HG03039 (cell line): ENCODE measurements around the gene PTGER3.
"Not testable (repeated sequence)": the region's sequence is repeated elsewhere in the genome, so short reads cannot be mapped to it uniquely, and the experiment has no call there.

Experiments used
- ATAC-seq: cut with Tn5 transposase; IDR thresholded peaks from one replicate; pipeline ENCODE4 v1.9.1; 2021; ENCODE audit warnings: mild to moderate bottlenecking, moderate library complexity; ENCODE audit not compliant: unreplicated experiment

Gene PTGER3

DNA sequence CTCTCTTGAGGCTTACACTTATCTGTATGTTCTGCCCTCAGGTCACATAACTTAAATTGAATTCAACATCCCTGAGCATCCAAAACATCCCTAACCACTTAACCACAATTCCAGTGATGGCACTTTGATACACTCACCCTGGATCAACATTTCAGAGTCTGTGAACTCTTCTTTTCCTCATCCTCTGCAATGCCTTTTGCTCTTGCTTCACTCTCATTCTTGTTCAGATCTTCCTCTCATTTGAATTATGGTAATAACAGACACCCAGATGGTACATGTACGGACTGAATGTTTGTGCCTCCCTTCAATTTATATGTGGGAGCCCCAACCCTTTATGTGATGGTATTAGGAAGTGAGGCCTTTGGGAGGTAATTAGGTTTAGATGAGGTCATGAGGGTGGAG is 33.4 kb downstream of the PTGER3 start:
- no peak for ATAC-seq

DNA sequence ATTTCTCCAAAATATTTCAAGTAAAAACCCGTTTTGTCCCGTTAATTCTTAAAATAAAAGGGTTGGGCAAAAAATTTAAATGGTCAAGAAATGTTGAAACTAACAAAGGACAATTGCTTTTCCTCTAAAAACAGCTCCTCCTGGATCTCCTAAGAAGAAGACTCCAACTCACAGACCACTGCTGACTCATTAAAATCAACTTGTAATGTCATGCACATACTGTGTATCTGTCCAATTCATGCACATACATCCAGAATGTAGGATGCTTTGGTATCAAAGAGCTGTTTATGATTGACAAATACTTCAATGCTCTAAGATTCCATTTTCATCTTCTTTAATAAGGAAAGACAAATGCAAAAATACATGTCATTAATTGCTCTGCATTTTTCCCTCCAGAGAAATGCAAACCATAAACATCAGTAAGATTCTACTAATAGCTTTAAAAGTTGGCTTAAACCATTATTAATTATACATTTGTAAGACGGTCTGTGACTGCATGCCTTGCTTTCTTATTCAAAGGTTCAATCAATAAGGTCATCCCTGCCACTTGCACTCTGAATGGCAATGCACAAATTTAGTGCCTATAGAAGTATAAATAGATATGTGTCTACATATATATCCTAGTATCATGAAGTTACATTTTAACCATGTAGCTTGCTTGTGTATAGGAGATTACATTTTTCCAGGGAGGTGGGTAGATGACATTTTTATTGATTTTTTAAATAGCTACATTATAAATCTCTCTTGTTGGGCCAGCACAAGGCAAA is 44.7 kb downstream of the PTGER3 start:
- ATAC-seq = no peak

DNA sequence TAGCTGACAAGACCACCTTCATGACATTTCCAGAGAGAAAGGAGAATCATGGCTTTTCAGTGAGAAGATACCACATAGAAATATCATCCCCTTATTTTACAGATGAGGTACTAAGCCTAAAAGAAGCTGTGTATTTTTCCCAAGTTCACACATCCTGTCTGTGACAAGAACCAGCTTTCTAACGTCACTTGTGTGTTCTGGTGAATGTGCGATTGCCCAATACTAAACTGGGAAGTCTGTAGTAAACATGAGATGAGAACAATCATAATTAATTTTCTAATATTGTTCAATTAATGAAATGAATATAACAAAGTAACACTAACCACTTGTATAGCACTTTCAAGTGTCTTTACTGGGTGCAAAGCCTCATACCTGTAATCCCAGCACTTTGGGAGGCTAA is 46.0 kb downstream of the PTGER3 start:
- no peak for ATAC-seq

DNA sequence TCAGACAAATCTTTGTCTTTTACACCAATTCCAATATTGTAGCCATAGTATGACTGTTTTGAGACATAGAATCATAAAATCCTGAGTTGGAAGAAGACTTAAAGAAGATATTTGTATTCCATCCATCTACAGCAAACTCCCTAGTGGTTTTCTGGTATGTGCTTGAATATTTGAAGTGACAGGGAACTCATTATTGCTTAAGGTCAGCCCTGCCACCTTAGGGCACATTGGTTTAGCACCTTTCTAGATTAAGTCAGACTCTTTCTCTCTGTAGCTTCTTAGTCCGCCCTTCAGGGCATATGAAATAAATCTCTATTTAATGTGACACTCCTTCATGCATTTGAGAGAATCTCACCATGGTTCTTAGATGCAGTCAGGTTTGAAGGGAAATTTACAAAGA is 49.8 kb downstream of the PTGER3 start:
- ATAC-seq = no peak

DNA sequence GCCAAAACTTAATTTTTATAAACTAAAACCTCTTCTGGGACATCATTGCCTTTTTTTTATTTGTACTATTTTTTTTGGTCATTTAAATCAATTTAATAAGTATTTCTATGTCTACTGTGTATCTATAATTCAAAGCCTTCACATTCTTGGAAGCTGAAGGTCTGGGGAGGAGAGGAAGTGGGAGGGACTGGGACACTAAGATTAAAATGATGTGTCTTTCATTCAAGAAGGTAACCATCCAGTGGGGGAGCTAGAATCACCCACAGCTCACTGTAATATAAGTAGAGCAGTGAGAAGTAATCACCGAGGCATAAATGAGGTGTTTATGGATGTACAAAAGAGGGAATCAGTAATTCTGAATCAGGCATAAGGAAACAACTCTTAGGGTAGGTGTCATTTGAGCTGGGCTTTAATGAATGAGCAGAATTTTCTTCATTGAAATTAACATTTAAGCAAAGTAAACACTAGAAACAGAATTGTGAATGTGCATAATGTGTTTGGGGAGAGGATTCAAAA is 52.8 kb downstream of the PTGER3 start:
- no peak for ATAC-seq

DNA sequence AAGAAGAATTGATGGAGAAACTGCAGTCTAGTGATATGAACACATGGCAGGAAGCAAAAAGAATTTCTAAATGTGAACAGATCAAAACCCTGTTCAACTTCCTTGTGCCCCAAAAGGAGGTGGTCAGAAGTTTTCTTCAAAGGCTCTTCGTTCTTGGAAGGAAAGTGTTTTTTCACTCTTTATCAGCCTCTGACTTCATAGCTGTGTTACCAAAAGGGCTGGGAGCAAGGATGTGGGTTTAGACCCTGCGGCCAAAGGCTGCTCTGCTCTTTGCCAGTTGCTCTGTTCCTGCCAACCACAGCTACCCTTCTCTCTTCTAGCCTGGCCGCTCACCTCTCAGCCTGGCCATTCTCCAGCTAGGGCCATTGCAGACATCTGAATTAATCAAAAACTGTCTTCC is 53.8 kb downstream of the PTGER3 start:
- ATAC-seq = no peak

DNA sequence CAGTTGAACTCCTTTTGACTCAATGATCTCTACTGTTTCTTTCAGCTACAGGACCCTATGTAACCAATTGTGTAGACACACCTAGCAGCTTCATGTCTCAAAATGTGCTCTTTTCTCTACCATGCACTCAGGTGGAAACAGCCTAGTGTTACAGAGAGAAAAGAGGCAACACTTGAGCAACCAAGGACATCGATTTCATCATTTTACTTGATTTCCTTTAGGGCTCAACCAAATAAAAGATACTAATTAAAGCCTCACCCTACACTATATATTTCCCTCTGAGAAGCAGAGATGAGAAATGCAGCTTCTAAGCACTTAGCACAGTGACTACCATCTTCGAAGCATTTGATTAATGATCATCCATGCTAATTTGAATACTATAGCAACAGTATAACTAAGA is 55.1 kb downstream of the PTGER3 start:
- no peak for ATAC-seq

DNA sequence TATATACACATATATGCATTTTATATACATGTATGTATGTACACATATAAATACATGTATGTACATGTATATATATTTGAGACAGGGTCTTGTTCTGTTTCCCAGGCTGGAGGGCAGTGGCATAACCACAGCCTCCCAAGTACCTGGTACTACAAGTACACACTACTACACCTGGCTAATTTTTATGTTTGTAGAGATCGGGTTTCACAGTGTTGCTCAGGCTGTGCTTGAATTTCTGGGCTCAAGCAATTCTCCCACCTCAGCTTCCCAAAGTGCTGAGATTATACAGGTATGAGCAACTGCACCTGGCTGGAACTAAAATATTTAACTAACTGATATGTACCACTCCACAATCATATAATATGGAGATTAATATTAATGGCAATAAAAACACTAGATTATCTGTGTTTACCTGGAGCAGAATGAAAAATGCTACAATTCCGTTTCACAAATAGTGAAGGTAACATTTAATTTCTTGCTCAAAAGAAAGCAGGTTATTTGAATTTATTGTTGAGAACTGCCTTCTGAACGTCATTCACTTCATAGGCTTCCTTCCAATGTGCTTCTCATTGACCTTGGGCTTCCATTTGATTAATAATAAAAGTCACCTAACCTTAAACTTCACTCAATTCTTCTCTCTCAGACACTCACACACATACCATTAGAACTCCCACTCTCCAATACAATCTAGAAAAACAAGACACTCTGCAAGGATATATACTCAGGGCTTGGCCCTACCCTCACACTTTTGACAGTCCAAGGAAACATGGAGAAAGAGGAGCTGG is 57.0 kb downstream of the PTGER3 start:
- no peak for ATAC-seq

DNA sequence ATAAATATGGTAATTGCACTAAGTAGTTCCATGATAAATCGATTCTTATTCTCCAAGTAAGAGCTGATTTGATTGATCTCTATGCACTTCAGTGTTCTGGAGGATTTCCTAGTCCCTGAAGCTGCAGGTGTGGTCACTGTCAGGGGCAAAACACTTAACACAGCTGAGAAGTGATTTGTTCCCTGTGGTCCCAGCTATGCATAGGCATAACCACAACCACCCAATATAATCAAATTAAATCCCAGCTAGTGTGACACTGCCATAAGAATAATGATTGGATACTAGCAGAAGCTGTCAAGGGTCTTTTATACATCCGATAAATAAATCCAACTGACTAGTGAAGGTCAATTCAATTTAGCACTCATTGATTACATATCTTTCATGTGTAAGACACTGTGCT is 60.1 kb downstream of the PTGER3 start:
- no peak for ATAC-seq

DNA sequence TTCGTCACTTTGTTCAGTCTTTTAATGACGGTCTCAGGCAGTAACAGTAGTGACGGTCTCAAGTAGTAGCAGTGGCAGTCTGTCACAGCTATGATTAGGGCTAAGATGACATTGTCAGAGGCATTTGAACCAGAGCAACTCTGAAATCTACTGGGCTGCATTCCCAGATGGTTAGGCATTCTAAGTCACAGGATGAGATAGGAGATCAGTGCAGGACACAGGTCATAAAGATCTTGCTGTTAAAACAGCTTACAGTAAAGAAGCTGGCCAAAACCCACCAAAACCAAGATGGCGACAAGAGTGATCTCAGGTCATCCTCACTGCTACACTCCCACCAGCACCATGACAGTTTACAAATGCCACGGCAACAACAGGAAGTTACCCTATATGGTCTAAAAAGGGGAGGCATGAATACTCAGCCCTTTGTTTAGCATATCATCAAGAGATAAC is 61.8 kb downstream of the PTGER3 start:
- ATAC-seq = not testable (repeated sequence)

DNA sequence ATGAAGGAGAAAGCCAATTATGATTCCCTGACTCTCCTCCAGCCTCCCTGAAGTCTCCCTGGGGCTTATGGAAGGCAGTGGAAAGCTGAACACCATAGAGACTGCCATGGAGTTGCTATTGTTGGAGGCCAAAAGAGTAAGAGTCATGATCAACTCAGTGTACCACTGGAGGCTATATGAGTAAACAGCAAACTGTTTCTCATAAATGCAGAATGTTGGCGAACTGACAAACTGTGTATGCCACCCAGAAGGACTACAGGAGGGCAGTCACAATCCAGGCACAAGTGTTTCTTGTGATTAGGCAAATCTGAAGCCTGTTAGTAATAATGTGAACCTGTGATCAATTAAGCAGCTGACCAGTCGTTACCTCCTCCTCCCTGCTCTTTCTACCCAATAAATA is 62.3 kb downstream of the PTGER3 start:
- not testable (repeated sequence) for ATAC-seq

DNA sequence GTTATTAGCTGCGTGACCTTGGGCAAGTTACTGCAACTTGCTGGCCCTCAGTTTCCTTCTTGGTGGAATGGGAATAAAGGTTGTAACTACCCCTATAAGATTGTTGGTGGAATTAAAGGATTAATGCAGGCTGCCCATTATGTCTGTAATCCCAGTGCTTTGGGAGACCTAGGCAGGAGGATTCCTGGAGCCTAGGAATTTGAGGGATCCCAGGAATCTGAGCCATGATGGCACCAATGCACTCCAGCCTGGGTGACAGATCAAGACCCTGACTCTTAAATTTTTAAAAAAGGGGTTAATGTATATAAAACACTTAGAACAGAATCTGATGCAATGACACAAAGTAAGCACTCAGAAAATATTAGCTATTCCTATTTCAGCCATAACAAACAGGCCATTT is 67.3 kb downstream of the PTGER3 start:
- no peak for ATAC-seq

DNA sequence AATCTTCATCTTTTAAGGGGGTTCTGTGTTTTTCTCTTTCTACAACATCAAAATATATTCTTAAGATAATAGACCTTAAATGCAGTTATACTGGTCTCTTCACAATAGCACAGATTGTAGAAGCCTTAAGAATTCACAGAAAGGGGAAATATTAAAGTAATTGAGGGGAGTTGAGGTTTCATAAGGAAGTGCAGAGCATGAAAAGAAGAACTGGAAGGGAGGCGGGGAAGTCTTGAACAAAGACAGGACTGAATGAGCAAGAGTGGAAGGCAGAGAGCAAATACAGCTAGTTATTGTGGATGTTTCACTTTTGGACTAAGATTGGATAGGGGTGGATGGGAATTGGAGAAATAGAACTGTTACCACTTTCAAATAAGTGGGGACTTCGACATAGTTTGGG is 67.7 kb downstream of the PTGER3 start:
- no peak for ATAC-seq

DNA sequence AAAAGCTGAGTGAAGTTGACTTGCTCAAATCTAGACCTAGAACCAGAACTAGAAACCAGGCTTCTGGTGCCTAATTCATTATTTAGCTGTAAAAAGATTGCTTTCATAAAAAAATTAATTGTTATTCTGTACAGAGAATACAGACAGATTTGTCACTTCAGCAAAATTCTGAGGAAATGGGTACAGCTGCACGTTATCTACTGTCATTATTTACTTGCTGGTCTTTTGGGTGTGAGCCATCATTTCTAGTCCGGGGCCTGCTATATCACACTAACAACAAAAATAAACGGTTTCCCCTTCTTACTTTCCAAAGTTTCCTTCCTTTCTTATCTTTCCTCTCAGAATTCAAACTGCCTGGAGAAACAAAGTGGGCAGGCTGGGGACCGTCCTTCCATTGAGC is 68.3 kb downstream of the PTGER3 start:
- ATAC-seq = no peak

DNA sequence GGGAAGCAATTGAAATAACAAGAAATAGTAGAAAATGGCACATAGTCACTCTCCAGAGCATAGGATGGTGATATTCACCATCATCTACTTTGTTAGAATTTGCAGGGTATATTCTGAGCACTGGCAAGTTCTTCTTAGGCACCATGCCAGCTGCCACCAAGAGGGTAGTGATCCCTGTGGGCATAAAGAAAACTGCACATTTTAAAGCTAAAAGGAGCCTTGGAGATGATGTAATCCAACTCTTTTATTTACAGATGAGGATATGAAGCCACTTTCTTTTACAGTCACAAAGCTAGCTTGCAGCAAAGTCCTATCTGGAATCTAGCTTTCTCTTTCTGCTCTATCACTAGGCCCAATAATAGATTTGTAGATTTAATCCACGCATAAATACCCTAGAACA is 69.0 kb downstream of the PTGER3 start:
- ATAC-seq = no peak

DNA sequence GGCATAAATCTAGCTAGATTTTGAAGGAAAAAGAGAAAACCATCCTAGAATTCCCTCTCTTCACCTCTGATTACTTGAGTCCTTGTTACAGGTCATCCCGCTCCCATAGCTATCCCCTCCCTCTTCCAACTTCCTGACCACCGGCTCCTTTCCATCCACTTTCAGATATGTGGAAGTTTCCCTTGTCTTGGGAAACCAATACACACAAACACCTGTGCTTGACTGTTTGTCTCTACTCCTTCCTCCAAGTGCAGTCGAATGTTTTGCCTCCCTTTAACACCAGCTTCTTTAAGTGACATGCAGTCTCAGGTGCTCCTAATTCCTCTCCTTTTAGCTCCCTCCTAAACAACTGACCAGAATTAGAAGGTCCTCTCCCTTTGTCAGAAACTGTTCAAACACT is 70.0 kb downstream of the PTGER3 start:
- ATAC-seq = no peak

DNA sequence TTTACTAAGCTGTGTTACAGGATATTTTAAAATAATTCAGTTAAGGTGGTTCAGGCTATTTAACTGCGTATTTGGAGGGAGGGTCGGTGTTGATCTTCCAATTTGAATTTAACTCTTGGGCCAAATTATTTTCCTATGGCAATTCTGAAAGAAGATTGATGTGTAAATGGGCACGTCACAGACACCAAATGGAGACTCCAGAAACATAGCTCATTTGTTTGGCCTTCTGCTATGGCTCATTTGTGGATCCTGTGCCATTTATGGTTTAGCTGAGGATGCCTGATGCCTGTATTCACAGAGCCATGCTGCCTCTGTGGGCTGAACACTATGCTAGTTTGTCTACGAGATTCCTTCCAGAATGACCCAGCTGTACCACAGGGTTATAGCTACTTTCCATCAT is 70.6 kb downstream of the PTGER3 start:
- no peak for ATAC-seq

DNA sequence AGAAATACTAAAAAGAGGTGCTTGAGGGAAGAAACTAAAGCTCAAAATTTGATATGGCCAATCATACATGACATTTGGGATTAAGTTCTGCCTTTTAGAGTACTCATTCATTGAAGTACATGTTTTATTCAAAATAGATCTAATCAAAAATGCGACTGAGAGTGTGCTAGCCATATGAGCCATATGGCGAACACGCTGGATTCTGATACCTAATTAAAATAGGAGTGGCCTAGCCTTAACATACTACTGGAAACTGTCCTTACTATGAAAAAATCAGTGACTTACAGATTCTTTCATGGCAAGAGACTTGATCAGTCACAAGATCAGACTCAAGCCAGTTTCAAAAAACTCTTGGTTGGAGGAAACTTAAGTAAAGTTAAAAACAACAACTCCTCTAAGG is 73.9 kb downstream of the PTGER3 start:
- no peak for ATAC-seq

DNA sequence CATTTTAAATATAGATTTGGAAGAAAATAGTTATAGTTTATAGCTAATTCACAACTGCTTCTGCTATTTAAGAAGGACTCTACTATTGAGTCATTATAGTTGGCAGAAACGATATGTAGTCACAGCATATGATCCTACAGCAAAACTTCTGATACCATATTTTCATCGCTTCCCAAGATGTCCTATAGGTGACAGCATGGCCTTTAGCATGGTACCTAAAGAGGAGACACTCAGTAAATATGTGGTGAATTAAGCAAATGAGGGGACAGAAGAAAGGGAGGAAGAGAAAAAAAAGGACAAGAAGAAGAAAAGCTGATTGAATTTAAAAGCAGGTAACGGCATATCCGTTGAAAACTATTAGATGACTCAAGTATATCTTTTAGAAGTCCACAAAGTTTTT is 77.2 kb downstream of the PTGER3 start:
- ATAC-seq = no peak

DNA sequence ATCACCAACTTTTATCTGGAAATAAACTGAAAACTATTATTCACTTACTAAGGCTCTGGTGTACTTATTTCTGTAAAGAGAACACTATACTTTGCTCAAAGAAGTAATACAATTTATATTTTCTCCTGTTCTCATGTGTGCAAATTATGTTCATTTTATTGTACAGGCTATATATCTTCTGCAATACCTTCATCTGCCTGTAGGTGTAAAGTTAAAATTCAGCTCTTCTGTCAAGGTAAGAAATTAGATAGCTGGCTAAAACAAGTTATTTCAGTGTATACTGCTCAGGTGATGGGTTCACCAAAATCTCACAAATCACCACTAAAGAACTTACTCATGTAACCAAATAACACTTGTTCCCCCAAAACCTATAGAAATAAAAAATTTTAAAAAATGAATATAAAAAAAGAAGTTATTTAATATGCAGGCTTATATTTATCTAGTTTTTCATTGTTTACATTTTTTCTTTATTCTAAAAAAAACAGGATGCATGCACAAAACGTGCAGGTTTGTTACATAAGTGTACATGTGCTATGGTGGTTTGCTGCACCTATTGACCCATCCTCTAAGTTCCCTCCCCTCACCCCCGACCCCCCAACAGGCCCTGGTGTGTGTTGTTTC is 81.5 kb downstream of the PTGER3 start:
- ATAC-seq = no peak

DNA sequence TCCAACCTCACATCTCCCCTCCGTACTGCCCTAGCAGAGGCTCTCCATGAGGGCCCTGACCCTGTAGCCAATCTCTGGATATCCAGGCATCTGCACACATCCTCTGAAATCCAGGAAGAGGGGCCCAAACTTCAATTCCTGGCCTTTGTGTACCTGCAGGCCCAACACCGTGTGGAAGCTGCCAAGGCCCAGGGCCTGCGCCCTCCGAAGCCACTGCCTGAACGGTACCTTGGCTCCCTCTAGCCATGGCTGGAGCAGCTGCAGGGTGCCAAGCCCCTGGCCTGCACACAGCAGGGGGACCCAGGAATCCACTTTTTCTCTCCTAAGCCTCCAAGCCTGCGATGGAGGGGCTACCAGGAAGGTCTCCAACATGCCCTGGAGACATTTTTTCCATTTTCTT is 84.2 kb downstream of the PTGER3 start:
- ATAC-seq = no peak
